Neuronal stem cell (in vitro differentiated cells): ENCODE measurements around the gene MDN1.
"Not testable (repeated sequence)": the region's sequence is repeated elsewhere in the genome, so short reads cannot be mapped to it uniquely, and the experiment has no call there.

ENCODE experiments used
- DNase-seq: peaks from one replicate; pipeline ENCODE4 v3.0.0-alpha.2; 2013; ENCODE audit warnings: low spot score
- H2AFZ ChIP-seq: one replicate; pipeline ENCODE4 v1.6.1; 2013; ENCODE audit warnings: mild to moderate bottlenecking, low read length, inconsistent platforms
- H2AK5ac ChIP-seq: 2 replicates; pipeline ENCODE4 v1.6.1; 2013; ENCODE audit warnings: low read depth, mild to moderate bottlenecking, inconsistent platforms, low read length, moderate library complexity, mixed read lengths
- H2BK120ac ChIP-seq: 2 replicates; pipeline ENCODE4 v1.6.1; 2013; ENCODE audit warnings: low read depth, mild to moderate bottlenecking, inconsistent platforms, low read length, moderate library complexity, mixed read lengths
- H2BK12ac ChIP-seq: one replicate; pipeline ENCODE4 v1.6.1; 2013; ENCODE audit warnings: low read length, inconsistent platforms
- H2BK15ac ChIP-seq: 2 replicates; pipeline ENCODE4 v1.6.1; 2013; ENCODE audit warnings: mild to moderate bottlenecking, low read length, inconsistent platforms, mixed read lengths
- H2BK5ac ChIP-seq: one replicate; pipeline ENCODE4 v1.6.1; 2013; ENCODE audit warnings: inconsistent platforms, mild to moderate bottlenecking, low read length, moderate library complexity
- H3K14ac ChIP-seq: one replicate; pipeline ENCODE4 v1.6.1; 2013; ENCODE audit warnings: low read length, inconsistent platforms
- H3K18ac ChIP-seq: 2 replicates; pipeline ENCODE4 v1.6.1; 2013; ENCODE audit warnings: low read length, inconsistent platforms
- H3K23ac ChIP-seq: 2 replicates; pipeline ENCODE4 v1.6.1; 2013; ENCODE audit warnings: low read depth, mild to moderate bottlenecking, mixed read lengths, low read length, inconsistent platforms; ENCODE audit not compliant: poor library complexity
- H3K27ac ChIP-seq: replicated peaks from 3 replicates; pipeline ENCODE4 v1.5.1; 2013; ENCODE audit warnings: low read length, inconsistent platforms
- H3K27me3 ChIP-seq, 3 experiments: 2 replicates each; pipeline ENCODE4 v1.6.1; 2013; ENCODE audit warnings: low read length in 3 of 3, mild to moderate bottlenecking in 2 of 3, inconsistent platforms in 1 of 3, low read depth in 1 of 3, mixed read lengths in 1 of 3, moderate library complexity in 1 of 3; ENCODE audit not compliant: control insufficient read depth in 3 of 3, insufficient read depth in 3 of 3
- H3K36me3 ChIP-seq, 2 donors: replicated peaks in 1 of 2; 2 replicates each; pipeline ENCODE4 v1.6.1; 2013; ENCODE audit warnings: low read length in 2 of 2; ENCODE audit not compliant: control insufficient read depth in 2 of 2, insufficient read depth in 2 of 2
- H3K4ac ChIP-seq: 2 replicates; pipeline ENCODE4 v1.6.1; 2013; ENCODE audit warnings: inconsistent platforms, mild to moderate bottlenecking, low read length, moderate library complexity
- H3K4me1 ChIP-seq, 2 donors: 1 replicate in 1 of 2; 2 replicates in 1 of 2; pipeline ENCODE4 v1.6.1; 2013; ENCODE audit warnings: low read length in 2 of 2, low read depth in 1 of 2; ENCODE audit not compliant: control insufficient read depth in 2 of 2, insufficient read depth in 1 of 2
- H3K4me2 ChIP-seq: one replicate; pipeline ENCODE4 v1.6.1; 2013; ENCODE audit warnings: mild to moderate bottlenecking, low read length, inconsistent platforms; ENCODE audit not compliant: insufficient read depth, poor library complexity, severe bottlenecking
- H3K4me3 ChIP-seq, 2 donors: 2 replicates each; pipeline ENCODE4 v1.5.1; 2013; ENCODE audit warnings: low read length in 2 of 2, mild to moderate bottlenecking in 2 of 2, inconsistent platforms in 1 of 2, moderate library complexity in 1 of 2
- H3K79me1 ChIP-seq: one replicate; pipeline ENCODE4 v1.6.1; 2013; ENCODE audit warnings: low read depth, mild to moderate bottlenecking, inconsistent platforms, low read length, moderate library complexity
- H3K9ac ChIP-seq: one replicate; pipeline ENCODE4 v1.6.1; 2013; ENCODE audit warnings: mild to moderate bottlenecking, low read depth, low read length, inconsistent platforms; ENCODE audit not compliant: poor library complexity
- H3K9me3 ChIP-seq, 2 donors: replicated peaks in 1 of 2; 2 replicates each; pipeline versions ENCODE3 to v1.6.1; 2013; ENCODE audit warnings: low read length in 2 of 2, mild to moderate bottlenecking in 2 of 2, inconsistent platforms in 1 of 2, low read depth in 1 of 2, mixed read lengths in 1 of 2, moderate library complexity in 1 of 2; ENCODE audit not compliant: control insufficient read depth in 2 of 2, insufficient read depth in 1 of 2
- H4K8ac ChIP-seq: one replicate; pipeline ENCODE4 v1.6.1; 2013; ENCODE audit warnings: low read depth, mild to moderate bottlenecking, inconsistent platforms, low read length, moderate library complexity
- H4K91ac ChIP-seq: one replicate; pipeline ENCODE4 v1.6.1; 2013; ENCODE audit warnings: low read length, low read depth, mild to moderate bottlenecking, inconsistent platforms; ENCODE audit not compliant: poor library complexity
- WGBS, 2 donors: extraction: QIAGEN DNeasy Blood & Tissue Kit; methylation state at CpG; one replicate each; pipeline ENCODE4 v1.1.7; 2013; ENCODE audit warnings: missing lambda C conversion rate in 2 of 2, mixed read lengths in 1 of 2; ENCODE audit not compliant: insufficient read length in 2 of 2, insufficient replicate concordance in 1 of 2; ENCODE audit errors: extremely low coverage in 2 of 2; 5-methylcytosine and 5-hydroxymethylcytosine counted together

Gene MDN1

DNA sequence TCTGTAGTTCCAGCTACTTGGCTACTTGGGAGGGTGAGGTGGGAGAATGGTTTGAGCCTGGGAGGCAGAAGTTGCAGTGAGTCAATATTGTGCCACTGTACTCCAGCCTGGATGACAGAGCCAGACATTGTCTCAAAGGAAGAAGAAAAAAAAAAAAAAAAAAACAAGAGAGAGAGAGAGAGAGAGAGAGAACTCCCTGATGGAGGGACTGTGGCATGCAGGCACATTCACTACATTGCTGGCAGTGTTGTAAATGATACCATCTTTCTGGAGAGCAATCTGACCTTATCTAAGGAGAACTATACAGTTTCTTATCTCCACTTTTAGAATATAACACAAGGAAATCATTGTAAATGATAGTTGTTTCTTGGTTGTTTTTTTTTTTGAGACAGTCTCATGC, 85.1 kb downstream of the MDN1 start:
- Histone ChIP-seq H2BK5ac (no peak overlapping the region), H3K27me3 (no peaks in the 10 kb centered on the region), H3K4me2 (no peak overlapping the region), H3K4ac (no peak overlapping the region), H3K4me3 (no peak overlapping the region), H4K91ac (no peak overlapping the region), H2AK5ac (no peak overlapping the region), H3K27ac (no peak overlapping the region), H4K8ac (no peak overlapping the region), H3K9me3 (no peaks in the 10 kb centered on the region), H2AFZ (no peak overlapping the region), H2BK15ac (no peak overlapping the region), H3K14ac (no peak overlapping the region), H3K79me1 (no peaks in the 10 kb centered on the region), H3K9ac (no peak overlapping the region), H3K23ac (no peak overlapping the region), H2BK120ac (no peak overlapping the region), H2BK12ac (no peak overlapping the region), H3K36me3 (peaks cover 15 to 76% of the 10 kb centered on the region in 2 donors), H3K4me1 (no peaks in the 10 kb centered on the region), H3K18ac (no peak overlapping the region)
- no peak for DNase-seq

GRCh38 chr6:89731924-89732567, 87.5 kb downstream of the MDN1 start:
- H2BK5ac ChIP-seq = no peak overlapping the region
- no CpG with 5 or more reads among the region's 3 CpGs for WGBS, 2 donors
- H4K91ac ChIP-seq = no peak overlapping the region
- no peaks in the 10 kb centered on the region for H3K9me3 ChIP-seq
- H3K79me1 ChIP-seq = no peaks in the 10 kb centered on the region
- no peaks in the 10 kb centered on the region for H3K27me3 ChIP-seq
- H3K4me1 ChIP-seq = no peaks in the 10 kb centered on the region
- peaks cover 16 to 80% of the 10 kb centered on the region in 2 donors for H3K36me3 ChIP-seq
- H3K18ac ChIP-seq = no peak overlapping the region
- no peak overlapping the region for H3K27ac ChIP-seq
- H3K4me3 ChIP-seq = no peak overlapping the region
- no peak overlapping the region for H3K4ac ChIP-seq
- no peak overlapping the region for H2BK120ac ChIP-seq
- H3K9ac ChIP-seq = no peak overlapping the region
- no peak overlapping the region for H2BK15ac ChIP-seq
- no peak overlapping the region for H4K8ac ChIP-seq
- DNase-seq = no peak
- no peak overlapping the region for H3K14ac ChIP-seq
- no peak overlapping the region for H3K23ac ChIP-seq
- no peak overlapping the region for H2AK5ac ChIP-seq
- no peak overlapping the region for H3K4me2 ChIP-seq
- no peak overlapping the region for H2BK12ac ChIP-seq
- no peak overlapping the region for H2AFZ ChIP-seq

GRCh38 chr6:89731262-89731661, 88.3 kb downstream of the MDN1 start:
- H3K23ac ChIP-seq, H2BK12ac ChIP-seq, H4K91ac ChIP-seq, H3K9me3 ChIP-seq, H4K8ac ChIP-seq, DNase-seq, H3K14ac ChIP-seq, H3K27ac ChIP-seq, H3K4me1 ChIP-seq, H3K4me3 ChIP-seq, H2AK5ac ChIP-seq, H3K9ac ChIP-seq, H2BK15ac ChIP-seq, H3K4ac ChIP-seq, H3K18ac ChIP-seq, H3K4me2 ChIP-seq, H3K79me1 ChIP-seq, H2BK120ac ChIP-seq, H2BK5ac ChIP-seq, H2AFZ ChIP-seq, H3K27me3 ChIP-seq: not testable (repeated sequence)
- no CpG with 5 or more reads among the region's 2 CpGs for WGBS, 2 donors
- peaks cover 12 to 80% of the 10 kb centered on the region in 2 donors for H3K36me3 ChIP-seq

- no peak overlapping the region for H4K8ac ChIP-seq
- H3K27me3 ChIP-seq = no peaks in the 10 kb centered on the region
- whole genome bisulfite sequencing, 2 donors = no CpG with 5 or more reads among the region's 1 CpG
- H3K27ac ChIP-seq = no peak overlapping the region
- no peaks in the 10 kb centered on the region for H3K9me3 ChIP-seq
- H2BK5ac ChIP-seq = no peak overlapping the region
- no peak overlapping the region for H2AFZ ChIP-seq
- peaks cover 15 to 88% of the 10 kb centered on the region in 2 donors for H3K36me3 ChIP-seq
- H3K23ac ChIP-seq = no peak overlapping the region
- no peaks in the 10 kb centered on the region for H3K4me1 ChIP-seq
- no peak overlapping the region for H3K9ac ChIP-seq
- H2BK120ac ChIP-seq = no peak overlapping the region
- H2BK12ac ChIP-seq = no peak overlapping the region
- no peak overlapping the region for H3K4ac ChIP-seq
- no peaks in the 10 kb centered on the region for H3K79me1 ChIP-seq
- no peak for DNase-seq
- H3K4me3 ChIP-seq = no peak overlapping the region
- no peak overlapping the region for H3K4me2 ChIP-seq
- no peak overlapping the region for H4K91ac ChIP-seq
- no peak overlapping the region for H2BK15ac ChIP-seq
- H3K18ac ChIP-seq = no peak overlapping the region
- H3K14ac ChIP-seq = no peak overlapping the region
- no peak overlapping the region for H2AK5ac ChIP-seq
Measured at GRCh38 chr6:89729818-89730217, 89.8 kb downstream of the MDN1 start.
